HepG2 (cell line): ENCODE data around the gene HIC1. TPM values are rescaled to one million over a fixed set of nuclear protein-coding genes. Genes with fewer than 3 reads are reported as not detected.
A peak's percentile ranks its signal among the peaks of the same experiment; 100 is the strongest.

Experiments used
- AFF4 ChIP-seq: sonication (generic); formaldehyde crosslinking; IDR thresholded peaks from 2 replicates; pipeline ENCODE4 v1.4.0; 2020; ENCODE audit warnings: missing genetic modification reagents
- BORCS8-MEF2B ChIP-seq: sonication (generic); formaldehyde crosslinking; IDR thresholded peaks from 2 replicates; pipeline ENCODE4 v1.8.0; 2022; ENCODE audit warnings: mild to moderate bottlenecking, missing genetic modification reagents
- DNMT3B ChIP-seq: conservative IDR thresholded peaks from 2 replicates; pipeline ENCODE4 v1.6.1; 2016; ENCODE audit warnings: missing biosample characterization, control low read depth
- EEA1 ChIP-seq: sonication (generic); formaldehyde crosslinking; IDR thresholded peaks from 2 replicates; pipeline ENCODE4 v1.5.1; 2020; ENCODE audit warnings: mild to moderate bottlenecking, missing genetic modification reagents, borderline replicate concordance
- ELK4 ChIP-seq: sonication (generic); formaldehyde crosslinking; IDR thresholded peaks from 2 replicates; pipeline ENCODE4 v1.9.0; 2021; ENCODE audit warnings: missing genetic modification reagents, borderline replicate concordance
- FOXK1 ChIP-seq: sonication (generic); formaldehyde crosslinking; IDR thresholded peaks from 2 replicates; pipeline ENCODE4 v1.4.0; 2020; ENCODE audit warnings: low read depth, missing genetic modification reagents, borderline replicate concordance
- KDM5B ChIP-seq: sonication (generic); formaldehyde crosslinking; IDR thresholded peaks from 2 replicates; pipeline ENCODE4 v1.4.0; 2020; ENCODE audit warnings: missing genetic modification reagents, mild to moderate bottlenecking, borderline replicate concordance
- KMT2A ChIP-seq: sonication (generic); formaldehyde crosslinking; IDR thresholded peaks from 2 replicates; pipeline ENCODE4 v1.4.0; 2020; ENCODE audit warnings: missing genetic modification reagents
- MIXL1 ChIP-seq: IDR thresholded peaks from 2 replicates; pipeline ENCODE4 v1.6.1; 2016
- NFAT5 ChIP-seq: sonication (generic); formaldehyde crosslinking; IDR thresholded peaks from 2 replicates; pipeline ENCODE4 v1.4.0; 2020; ENCODE audit warnings: missing genetic modification reagents
- NFYC ChIP-seq: IDR thresholded peaks from 2 replicates; pipeline ENCODE4 v1.6.1; 2016; ENCODE audit warnings: missing genetic modification reagents, missing compliant biosample characterization
- PAF1 ChIP-seq: IDR thresholded peaks from 2 replicates; pipeline ENCODE4 v1.6.1; 2016; ENCODE audit warnings: missing genetic modification reagents, missing compliant biosample characterization
- RAD51 ChIP-seq: fragments of 450-650 bp; IDR thresholded peaks from 2 replicates; pipeline ENCODE4 v1.6.1; 2016; ENCODE audit warnings: borderline replicate concordance
- RARA ChIP-seq: IDR thresholded peaks from 2 replicates; pipeline ENCODE4 v1.6.1; 2016; ENCODE audit warnings: missing genetic modification reagents, missing compliant biosample characterization
- RFX1 ChIP-seq: fragments of 450-650 bp; IDR thresholded peaks from 2 replicates; pipeline ENCODE4 v1.6.1; 2017
- ZNF160 ChIP-seq: sonication (generic); formaldehyde crosslinking; IDR thresholded peaks from 2 replicates; pipeline ENCODE4 v1.8.0; 2022; ENCODE audit warnings: mild to moderate bottlenecking, inconsistent platforms, missing genetic modification reagents
- ZNF282 ChIP-seq: fragments of 450-650 bp; IDR thresholded peaks from 2 replicates; pipeline ENCODE4 v1.6.1; 2018; ENCODE audit not compliant: partially characterized antibody
- ZNF441 ChIP-seq: sonication (generic); formaldehyde crosslinking; IDR thresholded peaks from 2 replicates; pipeline ENCODE4 v1.7.0; 2021; ENCODE audit warnings: missing genetic modification reagents, borderline replicate concordance
- ZNF773 ChIP-seq: sonication (generic); formaldehyde crosslinking; IDR thresholded peaks from 2 replicates; pipeline ENCODE4 v1.4.0; 2020; ENCODE audit warnings: missing genetic modification reagents, borderline replicate concordance
- ZNF782 ChIP-seq: sonication (generic); formaldehyde crosslinking; IDR thresholded peaks from 2 replicates; pipeline ENCODE4 v1.4.0; 2020; ENCODE audit warnings: missing genetic modification reagents, mild to moderate bottlenecking, borderline replicate concordance
- ZNF878 ChIP-seq: sonication (generic); formaldehyde crosslinking; IDR thresholded peaks from 2 replicates; pipeline ENCODE4 v1.8.1; 2023; ENCODE audit warnings: mild to moderate bottlenecking, missing genetic modification reagents, moderate library complexity
- polyA plus RNA-seq, 8 experiments: library from polyadenylated mRNA; depleted of rRNA in 3 of 8; stranded (reverse) in 7 of 8; unstranded in 1 of 8; fragments of >200 nt; fragmentation: Illumina TruSeq in 4 of 8; extraction: Trizol in 4 of 8; gene quantifications; 2 replicates each; pipeline versions ENCODE4 v1.2.1 to v1.2.3, GENCODE V29; 2011 to 2016; ENCODE audit warnings: low read depth in 4 of 8, missing spikeins in 1 of 8, mixed read lengths in 1 of 8; ENCODE audit not compliant: insufficient read depth in 1 of 8
- total RNA-seq, 5 experiments: library from RNA; depleted of rRNA; stranded (reverse); fragments of >200 nt; fragmentation: Illumina TruSeq; extraction: Trizol; gene quantifications; 2 replicates each; pipeline ENCODE4 v1.2.3, GENCODE V29; 2016; ENCODE audit warnings: low read depth in 1 of 5

The HIC1 gene
- total and polyA plus RNA-seq, 2 of the 13 experiments (the other 11 are each of a cell fraction or from before 2014, with no cell fraction given): 0.04 to 0.31 TPM

GRCh38 chr17:2030779-2031163, 24.1 kb upstream of the HIC1 start (continued):
- TF ChIP-seq PAF1 (CRISPR knock-in tag): no peak
- TF ChIP-seq BORCS8-MEF2B: no peak
- TF ChIP-seq RAD51: no peak
- TF ChIP-seq NFYC (CRISPR knock-in tag): peak; percentile 30; the same call in 1 of the 2 replicates
- TF ChIP-seq ZNF282: no peak
- no peak for TF ChIP-seq ZNF773 (CRISPR knock-in tag)
- no peak for TF ChIP-seq ZNF441 (CRISPR knock-in tag)
- 0 out of 2 replicates have a peak, but pooled peaks have one; percentile 60 for TF ChIP-seq MIXL1 (CRISPR knock-in tag)
- 0 out of 2 replicates have a peak, but pooled peaks have one; percentile 29 for TF ChIP-seq DNMT3B
- TF ChIP-seq ZNF782 (CRISPR knock-in tag): no peak
- no peak for TF ChIP-seq EEA1 (CRISPR knock-in tag)
- TF ChIP-seq NFAT5 (CRISPR knock-in tag): no peak
- TF ChIP-seq AFF4: no peak
- no peak for TF ChIP-seq ELK4 (CRISPR knock-in tag)
- no peak for TF ChIP-seq RARA (CRISPR knock-in tag)
- no peak for TF ChIP-seq KDM5B (CRISPR knock-in tag)
- no peak for TF ChIP-seq RFX1
- no peak for TF ChIP-seq ZNF160 (CRISPR knock-in tag)
- TF ChIP-seq FOXK1 (CRISPR knock-in tag): peak; percentile 26; the same call in 1 of the 2 replicates
- no peak for TF ChIP-seq ZNF878 (CRISPR knock-in tag)
- TF ChIP-seq KMT2A (CRISPR knock-in tag): no peak
